SU-DHL-6 (cell line): ENCODE results near the gene CCDC106.

Source experiments
- CTCF ChIP-seq: fragments of 200-600 bp; sonication (generic); IDR thresholded peaks from one replicate; pipeline ENCODE4 v1.5.1; 2017; ENCODE audit warnings: antibody characterized with exemption, mild to moderate bottlenecking, low read length, moderate library complexity; ENCODE audit not compliant: insufficient read depth, poor library complexity, severe bottlenecking
- EZH2phosphoT487 ChIP-seq: fragments of 200-600 bp; sonication (generic), shearing (Covaris generic); conservative IDR thresholded peaks from 2 replicates; pipeline ENCODE4 v1.6.1; 2018; ENCODE audit warnings: mild to moderate bottlenecking, antibody characterized with exemption, low read length, moderate library complexity, mixed read lengths

GRCh38 chr19:55615543-55616394 is 32.2 kb upstream of the CCDC106 start:
- TF ChIP-seq CTCF (no peak), EZH2phosphoT487 (no peak)
